CD4-positive, alpha-beta memory T cell (primary cell): ENCODE data around the gene FN3KRP. TPM values are rescaled to one million over a fixed set of nuclear protein-coding genes. Genes with fewer than 3 reads are reported as not detected.
A peak's percentile ranks its signal among the peaks of the same experiment; 100 is the strongest.

Experiments used
- CTCF ChIA-PET: fragments of 350-600 bp; sonication (Branson Sonifier 250); formaldehyde crosslinking; loops from one replicate; lab custom pipeline; 2021; ENCODE audit warnings: inconsistent platforms; ENCODE audit not compliant: partially characterized antibody; lab: Charles Lee
- POLR2A ChIA-PET: fragments of 350-600 bp; sonication (Branson Sonifier 250); formaldehyde crosslinking; loops from one replicate; lab custom pipeline; 2021; ENCODE audit not compliant: partially characterized antibody; lab: Charles Lee
- DNase-seq, 5 donors: peaks; one replicate each; pipeline versions ENCODE4 v3.0.0 to v3.0.0-alpha.2; 2020 to 2022; ENCODE audit warnings: mixed read lengths in 1 of 5
- H3K27ac ChIP-seq: one replicate; pipeline ENCODE4 v1.7.0; 2013; ENCODE audit warnings: low read depth, low read length
- H3K27me3 ChIP-seq: 2 replicates; pipeline ENCODE4 v1.7.0; 2013; ENCODE audit warnings: mild to moderate bottlenecking, low read length, moderate library complexity; ENCODE audit not compliant: insufficient read depth
- H3K36me3 ChIP-seq: 2 replicates; pipeline ENCODE4 v1.7.0; 2013; ENCODE audit warnings: mild to moderate bottlenecking, low read length, moderate library complexity; ENCODE audit not compliant: insufficient read depth
- H3K4me1 ChIP-seq: 2 replicates; pipeline ENCODE4 v1.7.0; 2013; ENCODE audit warnings: mild to moderate bottlenecking, low read length, moderate library complexity; ENCODE audit not compliant: insufficient read depth
- H3K4me3 ChIP-seq, 2 donors: one replicate each; pipeline ENCODE4 v1.7.0; 2013; ENCODE audit warnings: low read length in 2 of 2, mild to moderate bottlenecking in 1 of 2
- H3K9me3 ChIP-seq, 2 donors: one replicate each; pipeline ENCODE4 v1.7.0; 2013; ENCODE audit warnings: low read length in 2 of 2, control low read depth in 1 of 2; ENCODE audit not compliant: control insufficient read depth in 1 of 2
- H3K27ac Mint-ChIP-seq, 7 donors: one replicate each; pipeline ENCODE4 v1.8.0; 2020 to 2021; ENCODE audit warnings: mixed read lengths in 7 of 7, mild to moderate bottlenecking in 6 of 7, inconsistent platforms in 3 of 7, moderate library complexity in 3 of 7
- H3K27me3 Mint-ChIP-seq, 2 donors: one replicate each; pipeline ENCODE4 v1.8.0; 2020 to 2021; ENCODE audit warnings: mixed read lengths in 2 of 2
- H3K36me3 Mint-ChIP-seq, 2 donors: one replicate each; pipeline ENCODE4 v1.8.0; 2020 to 2021; ENCODE audit warnings: mixed read lengths in 2 of 2, inconsistent platforms in 1 of 2, mild to moderate bottlenecking in 1 of 2
- H3K4me1 Mint-ChIP-seq, 4 donors: one replicate each; pipeline ENCODE4 v1.8.0; 2020 to 2021; ENCODE audit warnings: mixed read lengths in 4 of 4, mild to moderate bottlenecking in 1 of 4
- H3K4me3 Mint-ChIP-seq, 8 donors: one replicate each; pipeline ENCODE4 v1.8.0; 2020 to 2021; ENCODE audit warnings: mixed read lengths in 8 of 8, mild to moderate bottlenecking in 7 of 8, moderate library complexity in 6 of 8, inconsistent platforms in 3 of 8
- H3K9me3 Mint-ChIP-seq, 8 donors: one replicate each; pipeline ENCODE4 v1.8.0; 2020 to 2021; ENCODE audit warnings: mixed read lengths in 8 of 8, mild to moderate bottlenecking in 5 of 8, inconsistent platforms in 3 of 8, moderate library complexity in 1 of 8
- intact Hi-C: fragments of 100-400 bp; cut with micrococcal nuclease; formaldehyde crosslinking; loops from one replicate; pipeline ENCODE4 v1.15.1; 2023
- microRNA-seq: library from miRNA; unstranded; fragments of <30 nt; microRNA quantifications from one replicate; pipeline ENCODE4 v1.2.0, GENCODE V29; 2021; ENCODE audit warnings: borderline replicate concordance, borderline number of aligned reads, borderline microRNAs expressed, mixed read lengths
- polyA plus RNA-seq, 2 donors: library from polyadenylated mRNA; unstranded; fragments of 300-500 nt; fragmentation: Illumina TruSeq; gene quantifications; one replicate each; pipeline ENCODE4 v1.2.3, GENCODE V29; 2021
- total RNA-seq, 2 experiments: library from RNA; stranded (reverse); gene quantifications; one replicate each; pipeline ENCODE4 v1.2.3, GENCODE V29; 2021

FN3KRP gene
- total and polyA plus RNA-seq, 4 experiments from 2014 or later, result 24.6 to 65.2 (median 37.1) TPM

GRCh38 chr17:82776454-82776853 lies 59.9 kb downstream of the FN3KRP start:
- peaks cover 6 to 11% (median 11%) of the 10 kb centered on the region in 4 donors for H3K4me1 Mint-ChIP-seq
- no peak overlapping the region for H3K4me3 Mint-ChIP-seq
- H3K36me3 Mint-ChIP-seq, result peaks cover 17 to 18% of the 10 kb centered on the region in 2 donors
- H3K4me3 ChIP-seq, result no peak overlapping the region
- no peaks in the 10 kb centered on the region for H3K27me3 ChIP-seq
- H3K9me3 Mint-ChIP-seq, result peaks cover 0 to 1% (median 0%) of the 10 kb centered on the region in 8 donors
- H3K9me3 ChIP-seq, result no peaks in the 10 kb centered on the region
- no peak overlapping the region for H3K27ac ChIP-seq
- H3K27me3 Mint-ChIP-seq, result no peaks in the 10 kb centered on the region
- POLR2A ChIA-PET, result no interaction called here
- CTCF ChIA-PET, result no interaction called here
- DNase-seq, result no peak
- peaks cover 11% of the 10 kb centered on the region for H3K36me3 ChIP-seq
- intact Hi-C loops, result loop anchor here (10.0 kb wide), 1 partner anchor 422 kb away; the partner anchor contains the start of gene TEX19
- H3K4me1 ChIP-seq, result peaks cover 9% of the 10 kb centered on the region
- peak overlapping the region in 1 of 7 donors; percentile 88 for H3K27ac Mint-ChIP-seq

Small RNA genes lying within 50 kb of the gene (microRNA-seq; reads per million reads assigned to microRNA genes)
- gene MIR4525, result not detected

Other genes starting within 250 kb of the FN3KRP start
- 10 to 100 TPM; 51.5 to 57.5 TPM for gene FOXK2, start 197.0 kb upstream of the FN3KRP start, total RNA-seq
- gene FOXK2, start 197.0 kb upstream of the FN3KRP start, polyA plus RNA-seq, result 1 to 10 TPM; 1.3 to 6.8 TPM
- 10 to 100 TPM; 66.3 to 66.7 TPM for gene WDR45B, start 68.3 kb upstream of the FN3KRP start, total RNA-seq
- gene WDR45B, start 68.3 kb upstream of the FN3KRP start, polyA plus RNA-seq, result 10 to 100 TPM; 35.1 to 48.4 TPM
- 1 to 10 TPM; 5.1 to 5.8 TPM for gene RAB40B, start 18.0 kb upstream of the FN3KRP start, total RNA-seq
- 1 to 10 TPM; 2.6 to 4.0 TPM for gene RAB40B, start 18.0 kb upstream of the FN3KRP start, polyA plus RNA-seq
- 1 to 10 TPM; 5.3 to 8.1 TPM for gene FN3K, start 18.9 kb downstream of the FN3KRP start, total RNA-seq
- under 1 TPM; 0.26 to 0.77 TPM for gene FN3K, start 18.9 kb downstream of the FN3KRP start, polyA plus RNA-seq
- gene TBCD, start 35.4 kb downstream of the FN3KRP start, total RNA-seq, result 100 to 1,000 TPM; 257 to 263 TPM
- gene TBCD, start 35.4 kb downstream of the FN3KRP start, polyA plus RNA-seq, result 100 to 1,000 TPM; 102 to 126 TPM
- not detected for gene ZNF750, start 123.3 kb downstream of the FN3KRP start, total RNA-seq
- gene ZNF750, start 123.3 kb downstream of the FN3KRP start, polyA plus RNA-seq, result not detected